Ishikawa (cell line): ENCODE results near the gene NPC1L1.

Experiments
- CEBPB ChIP-seq: IDR thresholded peaks from 2 replicates; pipeline ENCODE4 v1.6.1; 2012
- EGR1 ChIP-seq: IDR thresholded peaks from 2 replicates; pipeline ENCODE4 v1.6.1; 2012
- EP300 ChIP-seq: IDR thresholded peaks from 2 replicates; pipeline ENCODE4 v1.6.1; 2012; ENCODE audit warnings: borderline replicate concordance
- FOXM1 ChIP-seq: IDR thresholded peaks from 2 replicates; pipeline ENCODE4 v1.6.1; 2012; ENCODE audit warnings: low read depth, borderline replicate concordance
- TAF1 ChIP-seq: IDR thresholded peaks from 2 replicates; pipeline ENCODE4 v1.6.1; 2012; ENCODE audit warnings: low read depth, mild to moderate bottlenecking
- TCF12 ChIP-seq: IDR thresholded peaks from 2 replicates; pipeline ENCODE4 v1.6.1; 2012; ENCODE audit warnings: low read depth
- ZBTB7A ChIP-seq: IDR thresholded peaks from 2 replicates; pipeline ENCODE4 v1.6.1; 2012; ENCODE audit warnings: low read depth
- TF ChIP-seq, protein P1 (sequence below): IDR thresholded peaks from 2 replicates; pipeline ENCODE4 v1.6.1; 2012; ENCODE audit warnings: low read depth, mild to moderate bottlenecking
- TF ChIP-seq, protein P2 (sequence below): IDR thresholded peaks from 2 replicates; pipeline ENCODE4 v1.6.1; 2012

- TF ChIP-seq, protein P1, sequence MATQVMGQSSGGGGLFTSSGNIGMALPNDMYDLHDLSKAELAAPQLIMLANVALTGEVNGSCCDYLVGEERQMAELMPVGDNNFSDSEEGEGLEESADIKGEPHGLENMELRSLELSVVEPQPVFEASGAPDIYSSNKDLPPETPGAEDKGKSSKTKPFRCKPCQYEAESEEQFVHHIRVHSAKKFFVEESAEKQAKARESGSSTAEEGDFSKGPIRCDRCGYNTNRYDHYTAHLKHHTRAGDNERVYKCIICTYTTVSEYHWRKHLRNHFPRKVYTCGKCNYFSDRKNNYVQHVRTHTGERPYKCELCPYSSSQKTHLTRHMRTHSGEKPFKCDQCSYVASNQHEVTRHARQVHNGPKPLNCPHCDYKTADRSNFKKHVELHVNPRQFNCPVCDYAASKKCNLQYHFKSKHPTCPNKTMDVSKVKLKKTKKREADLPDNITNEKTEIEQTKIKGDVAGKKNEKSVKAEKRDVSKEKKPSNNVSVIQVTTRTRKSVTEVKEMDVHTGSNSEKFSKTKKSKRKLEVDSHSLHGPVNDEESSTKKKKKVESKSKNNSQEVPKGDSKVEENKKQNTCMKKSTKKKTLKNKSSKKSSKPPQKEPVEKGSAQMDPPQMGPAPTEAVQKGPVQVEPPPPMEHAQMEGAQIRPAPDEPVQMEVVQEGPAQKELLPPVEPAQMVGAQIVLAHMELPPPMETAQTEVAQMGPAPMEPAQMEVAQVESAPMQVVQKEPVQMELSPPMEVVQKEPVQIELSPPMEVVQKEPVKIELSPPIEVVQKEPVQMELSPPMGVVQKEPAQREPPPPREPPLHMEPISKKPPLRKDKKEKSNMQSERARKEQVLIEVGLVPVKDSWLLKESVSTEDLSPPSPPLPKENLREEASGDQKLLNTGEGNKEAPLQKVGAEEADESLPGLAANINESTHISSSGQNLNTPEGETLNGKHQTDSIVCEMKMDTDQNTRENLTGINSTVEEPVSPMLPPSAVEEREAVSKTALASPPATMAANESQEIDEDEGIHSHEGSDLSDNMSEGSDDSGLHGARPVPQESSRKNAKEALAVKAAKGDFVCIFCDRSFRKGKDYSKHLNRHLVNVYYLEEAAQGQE = no peak
- no peak for TF ChIP-seq EGR1
- no peak for TF ChIP-seq ZBTB7A
- TF ChIP-seq TAF1 = no peak
- TF ChIP-seq, protein P2, sequence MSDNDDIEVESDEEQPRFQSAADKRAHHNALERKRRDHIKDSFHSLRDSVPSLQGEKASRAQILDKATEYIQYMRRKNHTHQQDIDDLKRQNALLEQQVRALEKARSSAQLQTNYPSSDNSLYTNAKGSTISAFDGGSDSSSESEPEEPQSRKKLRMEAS = no peak
- no peak for TF ChIP-seq CEBPB
- no peak for TF ChIP-seq EP300
- no peak for TF ChIP-seq TCF12
- no peak for TF ChIP-seq FOXM1
Measured at GRCh38 chr7:44557485-44557884, 16.4 kb upstream of the NPC1L1 start.
